Urinary bladder (tissue), 4 donors: ENCODE results near the gene RIPOR3. TPM values are rescaled to one million over a fixed set of nuclear protein-coding genes. Genes with fewer than 3 reads are reported as not detected.
"Not testable (repeated sequence)": the region's sequence is repeated elsewhere in the genome, so short reads cannot be mapped to it uniquely, and the experiment has no call there.

Experiments used
- DNase-seq: peaks from one replicate; pipeline ENCODE4 v3.0.0-alpha.2; 2015; ENCODE audit errors: extremely low spot score
- H3K27ac ChIP-seq: one replicate; pipeline ENCODE4 v1.5.1; 2013; ENCODE audit warnings: low read depth, mild to moderate bottlenecking, moderate library complexity
- H3K36me3 ChIP-seq: one replicate; pipeline ENCODE4 v1.6.1; 2013; ENCODE audit warnings: mild to moderate bottlenecking, moderate library complexity; ENCODE audit not compliant: insufficient read depth
- H3K4me1 ChIP-seq: one replicate; pipeline ENCODE4 v1.6.1; 2013; ENCODE audit warnings: mild to moderate bottlenecking, moderate library complexity; ENCODE audit not compliant: insufficient read depth
- H3K4me3 ChIP-seq: one replicate; pipeline ENCODE4 v1.5.1; 2013; ENCODE audit warnings: low read depth, low read length
- WGBS: extraction: QIAGEN DNeasy Blood & Tissue Kit; methylation state at CpG from one replicate; pipeline ENCODE4 v1.1.7; 2013; 5-methylcytosine and 5-hydroxymethylcytosine counted together
- polyA plus RNA-seq: library from polyadenylated mRNA; stranded (reverse); fragments of 200-250 nt; gene quantifications from one replicate; pipeline ENCODE4 v1.2.3, GENCODE V29; 2013
- total RNA-seq: library from RNA; depleted of rRNA; stranded (reverse); fragments of >200 nt; gene quantifications from one replicate; pipeline ENCODE4 v1.2.3, GENCODE V29; 2014
- donor health status: healthy with polysubstance abuse.
- donor health status: healthy.

The RIPOR3 gene
- total and polyA plus RNA-seq, 2 donors, result 8.2 to 15.0 TPM

GRCh38 chr20:50628853-50629669, 62.3 kb downstream of the RIPOR3 start:
- Histone ChIP-seq H3K27ac (no peak overlapping the region), H3K4me3 (no peak overlapping the region), H3K4me1 (no peaks in the 10 kb centered on the region), H3K36me3 (no peaks in the 10 kb centered on the region)
- 82% methylated on average over 16 of the region's 16 CpGs for WGBS
- no peak for DNase-seq

GRCh38 chr20:50628332-50628731, 63.0 kb downstream of the RIPOR3 start:
- no peak overlapping the region for H3K4me3 ChIP-seq
- H3K36me3 ChIP-seq, result no peaks in the 10 kb centered on the region
- H3K4me1 ChIP-seq, result no peaks in the 10 kb centered on the region
- DNase-seq, result no peak
- WGBS, result 71% methylated on average over 11 of the region's 11 CpGs
- H3K27ac ChIP-seq, result no peak overlapping the region

DNA sequence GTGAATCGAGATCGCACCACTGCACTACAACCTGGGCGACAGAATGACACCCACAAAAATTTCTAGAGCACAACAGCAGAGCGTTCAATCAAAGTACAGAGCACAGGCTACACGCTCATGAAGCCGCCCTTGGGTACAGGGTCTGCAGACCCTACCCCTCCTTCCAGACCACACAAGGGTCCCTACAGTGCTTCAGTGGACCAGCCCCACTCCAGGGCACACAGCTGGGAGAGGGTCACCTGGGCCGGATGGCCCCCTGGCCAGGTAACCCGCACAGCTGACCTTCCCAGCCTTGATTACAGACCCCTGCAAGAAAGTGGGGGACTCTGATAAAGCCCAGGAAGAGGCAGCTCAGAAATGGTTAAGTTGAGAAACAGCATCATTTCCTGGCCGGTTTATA, 63.6 kb downstream of the RIPOR3 start:
- Histone ChIP-seq H3K4me1 (no peaks in the 10 kb centered on the region), H3K27ac (no peak overlapping the region), H3K36me3 (no peaks in the 10 kb centered on the region), H3K4me3 (no peak overlapping the region)
- no peak for DNase-seq
- 87% methylated on average over 9 of the region's 9 CpGs for WGBS

DNA sequence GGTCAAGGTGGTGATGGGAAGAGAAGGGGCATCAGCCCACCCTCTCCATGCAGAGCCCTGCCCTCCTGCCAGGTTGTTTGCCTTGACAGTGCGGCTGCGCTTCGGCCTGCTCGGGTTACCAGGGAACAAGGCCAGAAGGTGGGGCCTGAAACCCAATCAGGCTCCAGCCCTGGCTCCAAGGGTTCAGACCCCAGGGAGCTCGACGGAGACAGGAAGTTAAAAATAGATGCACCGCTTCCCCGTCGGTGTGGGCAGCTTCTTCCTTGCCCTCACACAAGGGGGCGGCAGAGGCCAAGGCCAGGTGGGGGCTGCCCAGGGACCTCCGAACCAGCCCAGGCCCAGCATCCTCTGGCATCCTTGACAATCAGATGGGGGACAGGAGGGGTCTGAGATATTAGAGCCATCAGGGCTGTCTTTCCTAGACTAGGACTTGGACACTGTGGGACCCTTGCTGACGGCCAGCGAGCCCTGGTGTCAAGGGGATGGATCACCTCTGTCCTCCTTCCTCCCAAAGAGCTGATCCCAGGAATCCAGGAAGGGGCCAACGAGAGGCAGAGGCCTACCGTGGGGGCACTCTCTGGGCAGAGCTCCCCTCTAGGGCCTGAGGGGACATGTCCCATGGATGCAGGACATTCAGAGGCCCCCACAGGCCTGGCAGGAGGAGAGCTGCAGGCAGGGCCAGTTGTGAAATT, 65.2 kb downstream of the RIPOR3 start:
- Histone ChIP-seq H3K36me3 (no peaks in the 10 kb centered on the region), H3K4me1 (no peaks in the 10 kb centered on the region), H3K27ac (no peak overlapping the region), H3K4me3 (no peak overlapping the region)
- 30% methylated on average over 15 of the region's 15 CpGs for WGBS
- DNase-seq, result no peak

DNA sequence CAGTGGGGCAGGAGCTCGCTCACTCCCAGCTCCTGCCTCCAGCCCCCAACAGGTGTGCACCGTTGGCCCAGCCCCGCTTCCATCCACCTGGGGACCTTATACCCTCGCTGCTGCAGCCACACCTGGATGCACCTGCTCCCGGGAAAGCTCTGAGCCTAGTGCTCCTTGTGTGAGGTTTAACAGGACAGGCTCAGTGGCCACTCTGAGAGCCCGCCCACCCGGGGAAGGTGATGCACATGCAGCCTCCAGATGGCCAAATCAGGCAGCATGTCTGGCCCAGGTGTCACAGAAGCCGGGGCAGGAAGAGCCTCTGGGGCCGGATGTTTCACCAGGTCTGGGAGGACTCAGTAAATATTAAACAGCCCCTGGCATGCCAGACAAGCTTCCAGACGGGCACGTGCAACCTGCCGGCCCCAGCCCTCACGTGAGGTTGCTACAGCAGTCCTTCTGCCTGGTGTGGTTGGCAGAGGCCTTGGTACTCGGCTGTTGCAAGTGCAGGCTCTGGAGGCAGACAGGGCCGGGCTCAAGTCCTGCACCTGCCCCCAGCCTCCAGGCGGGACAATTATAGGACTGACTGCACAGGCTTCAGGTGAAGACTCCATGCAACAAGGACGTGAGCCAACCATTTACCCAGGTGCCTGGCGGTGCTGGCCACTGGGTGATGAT, 66.9 kb downstream of the RIPOR3 start:
- Histone ChIP-seq H3K4me3 (no peak overlapping the region), H3K27ac (no peak overlapping the region), H3K4me1 (no peaks in the 10 kb centered on the region), H3K36me3 (no peaks in the 10 kb centered on the region)
- no peak for DNase-seq
- WGBS, result 86% methylated on average over 18 of the region's 18 CpGs

DNA sequence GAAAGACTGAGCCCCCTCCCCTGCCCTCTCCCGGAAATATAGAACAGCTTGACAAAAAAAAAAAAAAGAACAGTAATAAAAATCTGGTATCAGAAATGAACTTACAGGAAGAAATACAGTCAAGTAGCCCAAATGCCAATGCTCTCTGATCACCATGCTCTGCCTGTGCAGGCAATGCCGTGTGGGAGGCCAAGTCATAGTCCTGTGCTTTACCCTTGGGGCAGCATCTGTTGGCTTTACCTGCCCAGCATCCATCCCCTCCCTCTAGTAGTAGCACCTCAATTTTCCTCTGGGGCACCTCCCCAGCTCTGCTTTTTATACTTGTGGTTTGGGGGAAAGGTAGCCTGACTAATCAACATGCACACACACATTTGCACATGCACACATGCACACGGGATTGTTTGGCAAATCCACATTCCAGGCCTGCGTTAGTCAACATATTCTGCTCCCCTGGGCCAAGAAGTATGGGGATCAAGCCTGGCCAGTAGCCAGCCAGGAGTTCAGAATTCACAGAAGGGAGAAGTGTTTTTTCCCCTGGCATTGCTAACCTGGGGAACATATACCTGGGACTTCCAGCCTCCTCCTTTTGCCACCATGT, 70.2 kb downstream of the RIPOR3 start:
- DNase-seq, result no peak
- no peaks in the 10 kb centered on the region for H3K36me3 ChIP-seq
- H3K4me1 ChIP-seq, result no peaks in the 10 kb centered on the region
- WGBS, result 73% methylated on average over 4 of the region's 4 CpGs
- H3K4me3 ChIP-seq, result no peak overlapping the region
- H3K27ac ChIP-seq, result no peak overlapping the region

GRCh38 chr20:50620459-50620858, 70.9 kb downstream of the RIPOR3 start:
- not testable (repeated sequence) for H3K4me1 ChIP-seq, DNase-seq, H3K4me3 ChIP-seq, H3K27ac ChIP-seq, H3K36me3 ChIP-seq
- WGBS, result 97% methylated on average over 9 of the region's 9 CpGs

DNA sequence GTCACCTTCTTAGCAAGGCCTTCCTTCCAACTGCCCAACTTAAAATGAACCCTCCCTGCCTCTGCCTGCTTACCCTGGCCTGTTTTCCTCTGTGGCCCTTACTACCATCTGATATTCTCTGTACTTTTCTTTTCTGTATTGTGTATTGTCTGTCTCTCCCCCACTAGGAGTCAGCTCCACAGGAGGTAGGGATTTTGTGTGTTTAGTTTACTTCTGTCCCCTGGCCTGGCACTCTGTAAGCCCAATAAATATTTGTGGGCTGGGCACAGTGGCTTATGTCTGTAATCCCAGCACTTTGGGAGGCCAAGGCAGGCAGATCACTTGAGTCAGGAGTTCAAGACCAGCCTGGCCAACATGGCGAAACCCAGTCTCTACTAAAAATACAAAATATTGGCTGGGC, 72.8 kb downstream of the RIPOR3 start:
- Histone ChIP-seq H3K4me1 (no peaks in the 10 kb centered on the region), H3K27ac (no peak overlapping the region), H3K4me3 (no peak overlapping the region), H3K36me3 (no peaks in the 10 kb centered on the region)
- DNase-seq, result no peak
- WGBS, result 97% methylated on average over 1 of the region's 1 CpG

GRCh38 chr20:50617022-50617421, 74.3 kb downstream of the RIPOR3 start:
- DNase-seq, result no peak
- Histone ChIP-seq H3K4me3 (no peak overlapping the region), H3K27ac (no peak overlapping the region), H3K36me3 (no peaks in the 10 kb centered on the region), H3K4me1 (no peaks in the 10 kb centered on the region)
- WGBS, result 92% methylated on average over 5 of the region's 5 CpGs

DNA sequence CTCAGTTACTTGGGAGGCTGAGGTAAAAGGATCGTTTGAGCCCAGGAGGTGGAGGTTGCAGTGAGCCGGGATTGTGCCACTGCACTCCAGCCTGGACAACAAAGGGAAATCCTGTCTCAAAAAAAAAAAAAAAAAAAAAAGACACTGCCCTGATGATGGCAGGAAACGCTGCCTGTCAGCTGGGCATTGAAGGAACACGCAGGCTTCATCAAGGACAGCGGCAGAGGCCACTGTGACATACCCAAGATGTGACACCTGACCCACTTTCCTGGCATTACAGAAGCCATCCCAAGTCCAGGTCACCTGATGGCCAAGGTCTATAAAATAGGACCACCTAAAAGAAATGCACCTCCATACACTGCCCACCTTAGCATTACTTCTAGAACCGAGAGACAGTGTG, 75.9 kb downstream of the RIPOR3 start:
- Histone ChIP-seq H3K4me3 (no peak overlapping the region), H3K4me1 (no peaks in the 10 kb centered on the region), H3K36me3 (no peaks in the 10 kb centered on the region), H3K27ac (no peak overlapping the region)
- no peak for DNase-seq
- WGBS, result 83% methylated on average over 6 of the region's 6 CpGs

DNA sequence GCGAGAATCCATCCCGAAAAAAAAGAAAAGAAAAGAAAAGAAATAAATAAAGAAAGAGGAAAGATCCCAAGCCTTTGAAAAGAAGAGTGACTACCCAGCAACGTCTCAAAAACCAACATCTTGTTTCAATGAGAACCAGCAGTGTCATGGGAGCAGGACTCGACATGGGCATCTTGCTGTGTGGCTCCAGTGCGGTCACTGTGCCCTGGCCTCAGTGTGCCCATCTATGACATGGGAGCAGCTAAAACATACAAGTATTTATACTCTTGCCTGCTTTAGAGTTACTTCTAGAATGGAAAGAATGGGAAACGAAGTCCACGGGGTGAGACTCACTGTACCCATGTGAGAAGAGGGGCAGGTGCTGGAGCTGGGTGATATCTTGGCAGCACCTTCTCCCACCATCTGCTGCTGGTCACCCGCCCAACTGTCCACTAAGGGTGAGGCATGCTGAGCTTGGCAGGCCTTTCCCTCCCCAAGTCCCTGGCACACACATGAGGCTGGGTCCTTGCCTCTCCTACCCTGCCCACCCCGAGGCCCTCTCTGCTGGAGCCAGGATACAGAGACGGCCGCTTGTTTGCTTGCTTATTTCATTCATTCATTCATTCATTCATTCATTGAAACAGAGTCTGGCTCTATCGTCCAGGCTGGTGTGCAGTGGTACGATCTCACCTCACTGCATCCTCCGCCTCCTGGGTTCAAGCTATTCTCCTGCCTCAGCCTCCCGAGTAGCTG, 77.7 kb downstream of the RIPOR3 start:
- no peak for DNase-seq
- 93% methylated on average over 15 of the region's 15 CpGs for WGBS
- Histone ChIP-seq H3K4me1 (no peaks in the 10 kb centered on the region), H3K4me3 (no peak overlapping the region), H3K36me3 (no peaks in the 10 kb centered on the region), H3K27ac (no peak overlapping the region)

DNA sequence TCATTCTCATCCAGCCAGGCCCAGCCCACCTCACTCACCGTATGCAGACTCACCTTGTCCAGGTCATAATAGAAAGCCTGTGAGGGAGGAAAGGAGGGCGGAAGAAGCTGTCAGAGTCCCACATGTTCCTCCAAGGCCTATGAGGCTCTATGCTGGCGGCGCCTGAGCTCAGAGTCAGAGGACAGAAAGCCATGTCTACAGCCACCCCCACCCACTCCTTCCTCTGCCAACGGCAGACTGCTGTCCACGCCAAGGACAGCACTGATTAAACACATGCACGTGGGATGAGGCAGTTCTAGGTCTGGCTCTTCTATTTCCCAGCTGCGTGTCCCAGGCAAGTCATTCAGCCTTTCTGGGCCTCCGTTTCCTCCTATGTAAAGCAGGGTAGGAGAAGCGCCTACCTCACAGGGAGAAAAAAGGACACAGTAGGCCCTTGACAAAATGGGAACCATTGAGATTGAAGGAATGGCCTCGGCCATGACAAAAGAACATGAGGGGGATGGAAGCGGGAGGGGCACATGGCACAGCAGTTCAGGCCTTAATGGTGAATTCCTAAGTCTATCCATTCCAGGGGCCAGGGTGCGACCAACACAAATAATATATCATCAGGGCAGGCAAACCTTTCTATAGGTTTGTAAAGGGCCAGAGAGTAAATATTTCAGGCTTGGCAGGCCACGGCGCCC, 80.1 kb downstream of the RIPOR3 start:
- Histone ChIP-seq H3K4me1 (no peaks in the 10 kb centered on the region), H3K27ac (no peak overlapping the region), H3K36me3 (no peaks in the 10 kb centered on the region), H3K4me3 (no peak overlapping the region)
- DNase-seq, result no peak
- WGBS, result 74% methylated on average over 15 of the region's 15 CpGs
